ENCODE measurements around the gene ZBTB6.

ZBTB6 gene

DNA sequence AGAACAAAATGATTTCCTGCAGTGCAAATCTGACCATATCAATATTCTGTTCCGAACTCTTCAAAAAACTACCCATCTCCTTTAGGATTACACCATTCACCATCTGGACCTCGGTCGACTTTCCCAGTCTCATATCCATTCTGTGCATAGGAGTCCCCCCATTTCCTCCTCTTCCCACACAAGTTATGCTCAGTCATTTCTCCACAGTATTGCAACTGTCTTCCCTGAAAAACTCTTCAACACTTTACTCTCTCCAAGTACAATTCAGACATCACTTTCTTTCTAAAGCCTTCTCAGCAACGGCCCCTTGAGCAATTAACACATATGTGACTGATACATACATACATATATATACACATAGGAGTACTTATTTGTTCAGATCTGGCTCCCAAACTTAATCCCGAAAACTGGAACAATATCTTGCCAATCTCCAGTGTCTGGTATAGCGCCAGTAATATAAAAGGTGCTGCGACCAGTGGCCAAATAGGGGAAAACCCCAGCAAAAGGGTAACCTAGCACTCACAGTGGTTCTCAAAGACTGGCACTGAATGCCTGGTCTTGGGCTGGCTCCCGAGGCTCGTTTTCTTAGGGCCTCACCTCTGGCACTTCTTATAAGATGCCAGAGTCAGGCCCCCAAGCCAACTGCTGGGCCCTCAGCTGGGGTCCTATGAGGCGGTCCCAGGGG, 17.6 kb upstream of the ZBTB6 start (continued):
- TF ChIP-seq, protein P1, sequence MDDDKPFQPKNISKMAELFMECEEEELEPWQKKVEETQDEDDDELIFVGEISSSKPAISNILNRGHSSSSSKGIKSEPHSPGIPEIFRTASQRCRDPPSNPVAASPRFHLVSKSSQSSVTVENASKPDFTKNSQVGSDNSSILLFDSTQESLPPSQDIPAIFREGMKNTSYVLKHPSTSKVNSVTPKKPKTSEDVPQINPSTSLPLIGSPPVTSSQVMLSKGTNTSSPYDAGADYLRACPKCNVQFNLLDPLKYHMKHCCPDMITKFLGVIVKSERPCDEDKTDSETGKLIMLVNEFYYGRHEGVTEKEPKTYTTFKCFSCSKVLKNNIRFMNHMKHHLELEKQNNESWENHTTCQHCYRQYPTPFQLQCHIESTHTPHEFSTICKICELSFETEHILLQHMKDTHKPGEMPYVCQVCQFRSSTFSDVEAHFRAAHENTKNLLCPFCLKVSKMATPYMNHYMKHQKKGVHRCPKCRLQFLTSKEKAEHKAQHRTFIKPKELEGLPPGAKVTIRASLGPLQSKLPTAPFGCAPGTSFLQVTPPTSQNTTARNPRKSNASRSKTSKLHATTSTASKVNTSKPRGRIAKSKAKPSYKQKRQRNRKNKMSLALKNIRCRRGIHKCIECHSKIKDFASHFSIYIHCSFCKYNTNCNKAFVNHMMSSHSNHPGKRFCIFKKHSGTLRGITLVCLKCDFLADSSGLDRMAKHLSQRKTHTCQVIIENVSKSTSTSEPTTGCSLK (tag by site-specific recombination; IDR thresholded peaks at IDR 0.05): no peak
- TF ChIP-seq, protein P2, sequence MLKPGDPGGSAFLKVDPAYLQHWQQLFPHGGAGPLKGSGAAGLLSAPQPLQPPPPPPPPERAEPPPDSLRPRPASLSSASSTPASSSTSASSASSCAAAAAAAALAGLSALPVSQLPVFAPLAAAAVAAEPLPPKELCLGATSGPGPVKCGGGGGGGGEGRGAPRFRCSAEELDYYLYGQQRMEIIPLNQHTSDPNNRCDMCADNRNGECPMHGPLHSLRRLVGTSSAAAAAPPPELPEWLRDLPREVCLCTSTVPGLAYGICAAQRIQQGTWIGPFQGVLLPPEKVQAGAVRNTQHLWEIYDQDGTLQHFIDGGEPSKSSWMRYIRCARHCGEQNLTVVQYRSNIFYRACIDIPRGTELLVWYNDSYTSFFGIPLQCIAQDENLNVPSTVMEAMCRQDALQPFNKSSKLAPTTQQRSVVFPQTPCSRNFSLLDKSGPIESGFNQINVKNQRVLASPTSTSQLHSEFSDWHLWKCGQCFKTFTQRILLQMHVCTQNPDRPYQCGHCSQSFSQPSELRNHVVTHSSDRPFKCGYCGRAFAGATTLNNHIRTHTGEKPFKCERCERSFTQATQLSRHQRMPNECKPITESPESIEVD (tag by site-specific recombination; IDR thresholded peaks at IDR 0.05): no peak

DNA sequence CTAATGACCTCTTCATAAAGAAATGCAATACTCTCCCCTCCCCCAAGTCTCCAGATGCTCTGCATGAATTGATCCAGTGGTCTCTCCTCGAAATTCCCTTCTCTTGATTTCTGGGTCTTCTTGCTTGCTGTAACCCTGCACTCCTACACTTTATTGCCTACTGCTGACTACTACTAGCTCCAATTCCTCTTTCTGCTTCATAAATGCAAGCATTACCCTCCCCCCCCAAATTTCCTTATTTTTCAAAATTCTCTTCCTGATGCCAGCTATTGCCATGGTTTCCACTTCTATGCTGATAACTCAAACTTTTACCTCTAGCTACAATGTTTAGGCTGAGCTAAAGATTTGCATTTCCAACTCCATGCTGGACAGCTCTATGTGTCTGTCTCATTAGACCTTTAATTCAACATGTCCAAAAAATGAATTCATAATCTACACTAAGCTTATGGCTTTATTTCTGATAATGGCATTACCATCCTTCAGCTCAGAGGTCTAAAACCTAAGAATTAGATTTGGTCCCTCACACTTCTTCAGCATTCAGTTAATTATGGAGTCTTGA, 16.8 kb upstream of the ZBTB6 start:
- Histone ChIP-seq H3K4me1 (ENCODE audit: control insufficient read depth, insufficient read depth, low read length) (no peaks in the 10 kb centered on the region; the same call in 1 of the 2 replicates), H3K36me3 (ENCODE audit: control insufficient read depth in 2 of 2, insufficient read depth in 1 of 2, low read length in 2 of 2) (peaks cover 0 to 6% of the 10 kb centered on the region in 2 experiments; a peak in 2 of 3 replicates), H3K27ac (ENCODE audit: extremely low read depth, low read depth, low read length) (no peak overlapping the region), H3K4me3 (ENCODE audit: low read depth, low read length) (peak overlapping the region; percentile 84; the same call in 1 of the 2 replicates), H3K9me3 (ENCODE audit: control insufficient read depth, insufficient read depth, low read depth, low read length) (no peaks in the 10 kb centered on the region)
- TF ChIP-seq ZNF555 (tag by site-specific recombination; conservative IDR thresholded peaks at IDR 0.05): no peak
- TF ChIP-seq, protein P3, sequence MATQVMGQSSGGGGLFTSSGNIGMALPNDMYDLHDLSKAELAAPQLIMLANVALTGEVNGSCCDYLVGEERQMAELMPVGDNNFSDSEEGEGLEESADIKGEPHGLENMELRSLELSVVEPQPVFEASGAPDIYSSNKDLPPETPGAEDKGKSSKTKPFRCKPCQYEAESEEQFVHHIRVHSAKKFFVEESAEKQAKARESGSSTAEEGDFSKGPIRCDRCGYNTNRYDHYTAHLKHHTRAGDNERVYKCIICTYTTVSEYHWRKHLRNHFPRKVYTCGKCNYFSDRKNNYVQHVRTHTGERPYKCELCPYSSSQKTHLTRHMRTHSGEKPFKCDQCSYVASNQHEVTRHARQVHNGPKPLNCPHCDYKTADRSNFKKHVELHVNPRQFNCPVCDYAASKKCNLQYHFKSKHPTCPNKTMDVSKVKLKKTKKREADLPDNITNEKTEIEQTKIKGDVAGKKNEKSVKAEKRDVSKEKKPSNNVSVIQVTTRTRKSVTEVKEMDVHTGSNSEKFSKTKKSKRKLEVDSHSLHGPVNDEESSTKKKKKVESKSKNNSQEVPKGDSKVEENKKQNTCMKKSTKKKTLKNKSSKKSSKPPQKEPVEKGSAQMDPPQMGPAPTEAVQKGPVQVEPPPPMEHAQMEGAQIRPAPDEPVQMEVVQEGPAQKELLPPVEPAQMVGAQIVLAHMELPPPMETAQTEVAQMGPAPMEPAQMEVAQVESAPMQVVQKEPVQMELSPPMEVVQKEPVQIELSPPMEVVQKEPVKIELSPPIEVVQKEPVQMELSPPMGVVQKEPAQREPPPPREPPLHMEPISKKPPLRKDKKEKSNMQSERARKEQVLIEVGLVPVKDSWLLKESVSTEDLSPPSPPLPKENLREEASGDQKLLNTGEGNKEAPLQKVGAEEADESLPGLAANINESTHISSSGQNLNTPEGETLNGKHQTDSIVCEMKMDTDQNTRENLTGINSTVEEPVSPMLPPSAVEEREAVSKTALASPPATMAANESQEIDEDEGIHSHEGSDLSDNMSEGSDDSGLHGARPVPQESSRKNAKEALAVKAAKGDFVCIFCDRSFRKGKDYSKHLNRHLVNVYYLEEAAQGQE (tag by site-specific recombination; IDR thresholded peaks at IDR 0.05): peak; percentile 70; the same call in 1 of the 2 replicates
- no peak for TF ChIP-seq GLIS2 (tag by site-specific recombination; IDR thresholded peaks at IDR 0.05)
- TF ChIP-seq ZNF76 (tag by site-specific recombination; IDR thresholded peaks at IDR 0.05; ENCODE audit: borderline replicate concordance, low read depth): no peak
- no peak for TF ChIP-seq ZNF747 (tag by site-specific recombination; IDR thresholded peaks at IDR 0.05)
- CTCF ChIA-PET: interaction anchor here (0.5 to 1.2 kb wide), 4 partner anchors 26 to 1661 kb away, joined by 3 to 7 read pairs (median 4); no protein-coding TSS in a partner anchor
- POLR2A ChIA-PET: interaction anchor here (1.7 to 4.1 kb wide), 3 partner anchors 11 to 25 kb away, joined by 7 to 126 read pairs (median 40); partner anchors contain the start of genes RABGAP1, RC3H2 and ZBTB6

DNA sequence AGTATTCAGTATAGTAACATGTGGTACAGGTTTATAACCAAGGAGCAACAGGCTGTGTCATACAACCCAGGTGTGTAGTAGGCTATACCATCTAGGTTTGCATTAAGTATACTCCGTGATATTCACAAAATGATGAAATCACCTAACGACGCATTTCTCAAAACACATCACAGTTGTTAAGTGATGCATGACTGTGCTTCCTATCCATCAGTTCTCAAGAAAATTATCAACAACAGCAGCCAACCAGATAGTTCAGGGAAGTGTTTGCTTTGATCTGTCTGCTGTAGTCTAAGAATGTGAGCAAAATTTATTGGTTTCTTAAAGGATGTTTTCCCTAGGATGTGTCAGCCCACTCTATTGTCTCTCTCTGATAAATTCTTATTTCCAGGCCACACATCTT, 10.8 kb upstream of the ZBTB6 start:
- POLR2A ChIA-PET: interaction anchor here (1.1 kb wide), 1 partner anchor 19 kb away, joined by 4 read pairs; the partner anchor contains the start of gene RC3H2
- no peak for TF ChIP-seq ZNF211 (tag by site-specific recombination; IDR thresholded peaks at IDR 0.05; ENCODE audit: low read depth)
- no peak for TF ChIP-seq ZNF10 (tag by site-specific recombination; IDR thresholded peaks at IDR 0.05)
- 0 out of 2 replicates have a peak, but pooled peaks have one; percentile 40 for TF ChIP-seq SCRT2 (tag by site-specific recombination; IDR thresholded peaks at IDR 0.05)
- no peak overlapping the region for H3K4me3 ChIP-seq (ENCODE audit: low read depth, low read length)

More for the DNA sequence above, 10.8 kb upstream of the ZBTB6 start:
- Histone ChIP-seq H3K9me3 (ENCODE audit: control insufficient read depth, insufficient read depth, low read depth, low read length) (no peaks in the 10 kb centered on the region), H3K36me3 (ENCODE audit: control insufficient read depth in 2 of 2, insufficient read depth in 1 of 2, low read length in 2 of 2) (peaks cover 0 to 15% of the 10 kb centered on the region in 2 experiments; a peak in 2 of 3 replicates), H3K4me1 (ENCODE audit: control insufficient read depth, insufficient read depth, low read length) (no peaks in the 10 kb centered on the region), H3K27ac (ENCODE audit: extremely low read depth, low read depth, low read length) (no peak overlapping the region)
- CTCF ChIA-PET: interaction anchor here (0.6 kb wide), 2 partner anchors 66 to 459 kb away, joined by 3 to 4 read pairs; no protein-coding TSS in a partner anchor

Data from HEK293 (cell line).